Mesendoderm (in vitro differentiated cells): Measurements from ENCODE around the gene SMCO3.

ENCODE experiments used
- DNase-seq: peaks from one replicate; pipeline ENCODE4 v3.0.0; 2013
- H2AK5ac ChIP-seq: 2 replicates; pipeline ENCODE4 v1.6.1; 2013; ENCODE audit warnings: low read length, inconsistent platforms
- H2BK120ac ChIP-seq: 2 replicates; pipeline ENCODE4 v1.6.1; 2013; ENCODE audit warnings: low read depth, mild to moderate bottlenecking, low read length, moderate library complexity, mixed read lengths
- H2BK15ac ChIP-seq: replicated peaks from 2 replicates; pipeline ENCODE4 v1.6.1; 2013; ENCODE audit warnings: low read depth, mild to moderate bottlenecking, moderate library complexity
- H2BK5ac ChIP-seq: 2 replicates; pipeline ENCODE4 v1.6.1; 2013; ENCODE audit warnings: low read length, inconsistent platforms
- H3K18ac ChIP-seq: 2 replicates; pipeline ENCODE4 v1.6.1; 2013; ENCODE audit warnings: mild to moderate bottlenecking, low read length, mixed read lengths
- H3K23ac ChIP-seq: one replicate; pipeline ENCODE4 v1.6.1; 2013; ENCODE audit warnings: low read length
- H3K27ac ChIP-seq: 2 replicates; pipeline ENCODE4 v1.5.1; 2013; ENCODE audit warnings: low read depth, mild to moderate bottlenecking, inconsistent platforms, low read length, moderate library complexity
- H3K27me3 ChIP-seq: 2 replicates; pipeline ENCODE4 v1.6.1; 2013; ENCODE audit warnings: low read length, control low read depth, mild to moderate bottlenecking, inconsistent platforms; ENCODE audit not compliant: insufficient read depth, poor library complexity
- H3K36me3 ChIP-seq: 2 replicates; pipeline ENCODE4 v1.6.1; 2013; ENCODE audit warnings: low read length, inconsistent platforms; ENCODE audit not compliant: control insufficient read depth, insufficient read depth
- H3K4ac ChIP-seq: one replicate; pipeline ENCODE4 v1.6.1; 2013; ENCODE audit warnings: low read depth, mild to moderate bottlenecking, low read length, moderate library complexity
- H3K4me1 ChIP-seq: 2 replicates; pipeline ENCODE4 v1.6.1; 2013; ENCODE audit warnings: low read depth, low read length, inconsistent platforms; ENCODE audit not compliant: control insufficient read depth
- H3K4me2 ChIP-seq: 2 replicates; pipeline ENCODE4 v1.6.1; 2013; ENCODE audit warnings: low read length
- H3K4me3 ChIP-seq: 2 replicates; pipeline ENCODE4 v1.5.1; 2013; ENCODE audit warnings: mild to moderate bottlenecking, low read length
- H3K56ac ChIP-seq: one replicate; pipeline ENCODE4 v1.6.1; 2013; ENCODE audit warnings: low read length
- H3K79me1 ChIP-seq: 2 replicates; pipeline ENCODE4 v1.6.1; 2013; ENCODE audit warnings: low read length, inconsistent platforms
- H3K79me2 ChIP-seq: 2 replicates; pipeline ENCODE4 v1.6.1; 2013; ENCODE audit warnings: mild to moderate bottlenecking, low read length; ENCODE audit not compliant: control insufficient read depth, insufficient read depth
- H3K9ac ChIP-seq: 2 replicates; pipeline ENCODE4 v1.6.1; 2013; ENCODE audit warnings: low read length, inconsistent platforms
- H4K5ac ChIP-seq: one replicate; pipeline ENCODE4 v1.6.1; 2013; ENCODE audit warnings: low read length
- H4K8ac ChIP-seq: one replicate; pipeline ENCODE4 v1.6.1; 2013; ENCODE audit warnings: low read depth, mild to moderate bottlenecking, control low read depth, low read length, moderate library complexity
- WGBS: extraction: QIAGEN DNeasy Blood & Tissue Kit; methylation state at CpG from one replicate; pipeline ENCODE4 v1.1.7; 2013; ENCODE audit warnings: low lambda C conversion rate, missing lambda C conversion rate; ENCODE audit not compliant: insufficient coverage; ENCODE audit errors: extremely low coverage; 5-methylcytosine and 5-hydroxymethylcytosine counted together

Gene SMCO3

GRCh38 chr12:14769969-14770495 is 44.0 kb downstream of the SMCO3 start:
- Histone ChIP-seq H3K27me3 (no peaks in the 10 kb centered on the region), H3K4me2 (peak overlapping the region; percentile 47), H3K79me2 (peaks cover 5% of the 10 kb centered on the region), H3K23ac (peak overlapping the region; percentile 85), H3K27ac (peak overlapping the region; percentile 62), H3K4me1 (no peaks in the 10 kb centered on the region), H2BK15ac (no peak overlapping the region), H4K5ac (no peak overlapping the region), H3K56ac (peak overlapping the region; percentile 100), H3K36me3 (no peaks in the 10 kb centered on the region), H3K4me3 (peak overlapping the region; percentile 89), H3K4ac (peak overlapping the region; percentile 27), H4K8ac (no peak overlapping the region), H2AK5ac (no peak overlapping the region), H2BK5ac (peak overlapping the region; percentile 86), H2BK120ac (no peak overlapping the region), H3K9ac (peak overlapping the region; percentile 98), H3K18ac (peak overlapping the region; percentile 56), H3K79me1 (peaks cover 1% of the 10 kb centered on the region)
- no CpG with 5 or more reads among the region's 38 CpGs for WGBS
- DNase-seq, result peak; percentile 95

- Histone ChIP-seq H2BK120ac (no peak overlapping the region), H3K27ac (peak overlapping the region; percentile 18), H3K4me3 (peak overlapping the region; percentile 89), H3K9ac (peak overlapping the region; percentile 98), H3K4me1 (no peaks in the 10 kb centered on the region), H2BK15ac (no peak overlapping the region), H3K36me3 (no peaks in the 10 kb centered on the region), H3K27me3 (no peaks in the 10 kb centered on the region), H3K23ac (no peak overlapping the region), H3K18ac (peak overlapping the region; percentile 4), H4K8ac (no peak overlapping the region), H3K4ac (no peak overlapping the region), H3K79me2 (peaks cover 5% of the 10 kb centered on the region), H3K4me2 (peak overlapping the region; percentile 47), H4K5ac (no peak overlapping the region), H2BK5ac (peak overlapping the region; percentile 82), H3K56ac (peak overlapping the region; percentile 100), H2AK5ac (no peak overlapping the region), H3K79me1 (peaks cover 1% of the 10 kb centered on the region)
- WGBS, result no CpG with 5 or more reads among the region's 26 CpGs
- DNase-seq, result peak; percentile 91
Measured at GRCh38 chr12:14769466-14769968, 44.5 kb downstream of the SMCO3 start.

- H3K79me1 ChIP-seq, result peaks cover 1% of the 10 kb centered on the region
- DNase-seq, result peak; percentile 66
- no peak overlapping the region for H4K8ac ChIP-seq
- no peak overlapping the region for H2BK5ac ChIP-seq
- no peak overlapping the region for H3K18ac ChIP-seq
- H2AK5ac ChIP-seq, result no peak overlapping the region
- H2BK15ac ChIP-seq, result no peak overlapping the region
- H3K27me3 ChIP-seq, result no peaks in the 10 kb centered on the region
- no peak overlapping the region for H3K27ac ChIP-seq
- no peaks in the 10 kb centered on the region for H3K4me1 ChIP-seq
- no peaks in the 10 kb centered on the region for H3K36me3 ChIP-seq
- H3K23ac ChIP-seq, result no peak overlapping the region
- peaks cover 5% of the 10 kb centered on the region for H3K79me2 ChIP-seq
- peak overlapping the region; percentile 98 for H3K9ac ChIP-seq
- peak overlapping the region; percentile 89 for H3K4me3 ChIP-seq
- no peak overlapping the region for H2BK120ac ChIP-seq
- no peak overlapping the region for H3K4ac ChIP-seq
- peak overlapping the region; percentile 100 for H3K56ac ChIP-seq
- no peak overlapping the region for H4K5ac ChIP-seq
- peak overlapping the region; percentile 47 for H3K4me2 ChIP-seq
- WGBS, result no CpG with 5 or more reads among the region's 16 CpGs
Measured at GRCh38 chr12:14768823-14769405, 45.1 kb downstream of the SMCO3 start.

- no peak for DNase-seq
- WGBS, result no CpG with 5 or more reads among the region's 1 CpG
- H3K56ac ChIP-seq, result no peak overlapping the region
- peaks cover 1% of the 10 kb centered on the region for H3K79me1 ChIP-seq
- no peak overlapping the region for H2BK15ac ChIP-seq
- H3K27ac ChIP-seq, result no peak overlapping the region
- no peaks in the 10 kb centered on the region for H3K36me3 ChIP-seq
- no peak overlapping the region for H2BK5ac ChIP-seq
- H3K18ac ChIP-seq, result no peak overlapping the region
- no peak overlapping the region for H4K8ac ChIP-seq
- no peak overlapping the region for H3K23ac ChIP-seq
- H3K4me2 ChIP-seq, result no peak overlapping the region
- no peaks in the 10 kb centered on the region for H3K27me3 ChIP-seq
- no peak overlapping the region for H3K4me3 ChIP-seq
- peaks cover 5% of the 10 kb centered on the region for H3K79me2 ChIP-seq
- H2AK5ac ChIP-seq, result no peak overlapping the region
- no peaks in the 10 kb centered on the region for H3K4me1 ChIP-seq
- no peak overlapping the region for H3K4ac ChIP-seq
- H2BK120ac ChIP-seq, result no peak overlapping the region
- no peak overlapping the region for H4K5ac ChIP-seq
- H3K9ac ChIP-seq, result no peak overlapping the region
Measured at GRCh38 chr12:14767617-14768016, 46.4 kb downstream of the SMCO3 start.

- no peak overlapping the region for H3K4me2 ChIP-seq
- H3K23ac ChIP-seq, result no peak overlapping the region
- no CpG with 5 or more reads among the region's 3 CpGs for WGBS
- H3K4me3 ChIP-seq, result no peak overlapping the region
- no peak overlapping the region for H3K27ac ChIP-seq
- no peak overlapping the region for H4K8ac ChIP-seq
- no peaks in the 10 kb centered on the region for H3K4me1 ChIP-seq
- DNase-seq, result no peak
- H3K18ac ChIP-seq, result no peak overlapping the region
- no peak overlapping the region for H2BK120ac ChIP-seq
- H3K27me3 ChIP-seq, result no peaks in the 10 kb centered on the region
- no peak overlapping the region for H2BK15ac ChIP-seq
- H3K79me2 ChIP-seq, result peaks cover 5% of the 10 kb centered on the region
- no peaks in the 10 kb centered on the region for H3K36me3 ChIP-seq
- no peak overlapping the region for H3K4ac ChIP-seq
- no peak overlapping the region for H3K56ac ChIP-seq
- no peak overlapping the region for H3K9ac ChIP-seq
- no peak overlapping the region for H4K5ac ChIP-seq
- no peak overlapping the region for H2AK5ac ChIP-seq
- peaks cover 1% of the 10 kb centered on the region for H3K79me1 ChIP-seq
- H2BK5ac ChIP-seq, result no peak overlapping the region
Measured at GRCh38 chr12:14766649-14767215, 47.2 kb downstream of the SMCO3 start.
